HG03439 (cell line): Measurements from ENCODE around the gene GAN.
"Not testable (repeated sequence)": the region's sequence is repeated elsewhere in the genome, so short reads cannot be mapped to it uniquely, and the experiment has no call there.

Experiments
- ATAC-seq: cut with Tn5 transposase; IDR thresholded peaks from one replicate; pipeline ENCODE4 v1.9.1; 2021; ENCODE audit warnings: mild to moderate bottlenecking, moderate library complexity; ENCODE audit not compliant: unreplicated experiment

Gene GAN

GRCh38 chr16:81394966-81395655, 80.3 kb downstream of the GAN start:
- ATAC-seq = no peak

GRCh38 chr16:81397058-81397878, 82.5 kb downstream of the GAN start:
- ATAC-seq = no peak

GRCh38 chr16:81397879-81398520, 83.2 kb downstream of the GAN start:
- ATAC-seq = no peak

GRCh38 chr16:81399909-81400308, 85.1 kb downstream of the GAN start:
- no peak for ATAC-seq

- ATAC-seq = no peak
These were observed 86.5 kb downstream of the GAN start for GRCh38 chr16:81401035-81401950.

GRCh38 chr16:81403208-81403600, 88.4 kb downstream of the GAN start:
- ATAC-seq = no peak

GRCh38 chr16:81403601-81404391, 89.0 kb downstream of the GAN start:
- no peak for ATAC-seq

GRCh38 chr16:81405002-81405401, 90.2 kb downstream of the GAN start:
- ATAC-seq = not testable (repeated sequence)

- ATAC-seq = no peak
These were observed 90.9 kb downstream of the GAN start for GRCh38 chr16:81405702-81406113.

- no peak for ATAC-seq
These were observed 93.7 kb downstream of the GAN start for GRCh38 chr16:81408409-81408950.

- no peak for ATAC-seq
These were observed 94.3 kb downstream of the GAN start for GRCh38 chr16:81409016-81409556.

GRCh38 chr16:81410643-81411293, 96.0 kb downstream of the GAN start:
- no peak for ATAC-seq

- no peak for ATAC-seq
These were observed 98.7 kb downstream of the GAN start for GRCh38 chr16:81413245-81413990.

- ATAC-seq = no peak
These were observed 101.0 kb downstream of the GAN start for GRCh38 chr16:81415751-81416150.

GRCh38 chr16:81416749-81417148, 102.0 kb downstream of the GAN start:
- no peak for ATAC-seq

- ATAC-seq = no peak
These were observed 102.4 kb downstream of the GAN start for GRCh38 chr16:81417210-81417609.

- ATAC-seq = no peak
These were observed 105.0 kb downstream of the GAN start for GRCh38 chr16:81419806-81420205.

- ATAC-seq = no peak
These were observed 106.4 kb downstream of the GAN start for GRCh38 chr16:81421126-81421525.
